SK-N-SH (cell line): ENCODE data around the gene TBC1D8.
"Not testable (repeated sequence)": the region's sequence is repeated elsewhere in the genome, so short reads cannot be mapped to it uniquely, and the experiment has no call there.

ENCODE experiments used
- CHD2 ChIP-seq: fragments of 150-350 bp; IDR thresholded peaks from 2 replicates; pipeline ENCODE4 v1.6.1; 2018; ENCODE audit warnings: low read length; ENCODE audit not compliant: partially characterized antibody
- EZH2phosphoT487 ChIP-seq: fragments of 200-600 bp; sonication (generic); IDR thresholded peaks from 2 replicates; pipeline ENCODE4 v1.6.1; 2017; ENCODE audit warnings: low read depth, mixed run types, mild to moderate bottlenecking, antibody characterized with exemption, moderate library complexity, borderline replicate concordance
- FOXJ3 ChIP-seq: sonication (generic); formaldehyde crosslinking; IDR thresholded peaks from 2 replicates; pipeline ENCODE4 v1.5.1; 2020; ENCODE audit warnings: mild to moderate bottlenecking, missing genetic modification reagents
- FOXM1 ChIP-seq: IDR thresholded peaks from 2 replicates; pipeline ENCODE4 v1.4.0; 2012; ENCODE audit warnings: low read depth, mild to moderate bottlenecking
- MXI1 ChIP-seq: IDR thresholded peaks from 2 replicates; pipeline ENCODE4 v1.6.1; 2012; ENCODE audit warnings: mild to moderate bottlenecking, low read depth, low read length, improper control_type of control experiment
- NRF1 ChIP-seq: IDR thresholded peaks from 2 replicates; pipeline ENCODE4 v1.6.1; 2012; ENCODE audit warnings: low read depth, mild to moderate bottlenecking, low read length
- POLR2AphosphoS5 ChIP-seq: IDR thresholded peaks from 2 replicates; pipeline ENCODE4 v1.6.1; 2012; ENCODE audit warnings: low read depth, low read length
- TEAD4 ChIP-seq: IDR thresholded peaks from 2 replicates; pipeline ENCODE4 v1.4.0; 2012; ENCODE audit warnings: mild to moderate bottlenecking, borderline replicate concordance; ENCODE audit not compliant: insufficient read depth
- TF ChIP-seq, protein P1 (sequence below): fragments of 200-600 bp; sonication (generic); IDR thresholded peaks from 2 replicates; pipeline ENCODE4 v1.6.1; 2017; ENCODE audit warnings: antibody characterized with exemption, mild to moderate bottlenecking, moderate library complexity
- TF ChIP-seq, protein P2 (sequence below): IDR thresholded peaks from 2 replicates; pipeline ENCODE4 v1.6.1; 2012; ENCODE audit warnings: mild to moderate bottlenecking, low read depth, low read length, moderate library complexity
- TF ChIP-seq, protein P3 (sequence below): IDR thresholded peaks from 2 replicates; pipeline ENCODE4; 2012
- TF ChIP-seq, protein P4 (sequence below): IDR thresholded peaks from 2 replicates; pipeline ENCODE4 v1.4.0; 2012; ENCODE audit warnings: low read depth, borderline replicate concordance

DNA sequence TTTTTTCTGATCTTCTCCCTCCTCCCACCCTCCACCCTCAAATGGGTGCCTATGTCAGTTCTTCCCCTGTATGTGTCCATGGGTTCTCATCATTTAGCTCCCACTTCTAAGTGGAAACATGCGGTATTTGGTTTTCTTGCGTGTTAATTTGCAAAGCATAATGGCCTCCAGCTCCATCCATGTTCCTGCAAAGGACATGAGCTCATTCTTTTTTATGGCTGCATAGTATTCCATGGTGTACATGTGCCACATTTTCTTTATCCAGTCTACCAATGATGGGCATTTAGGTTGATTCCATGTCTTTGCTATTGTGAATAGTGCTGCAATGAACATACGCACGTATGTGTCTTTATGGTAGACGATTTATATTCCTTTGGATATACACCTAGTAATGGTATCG, 100.3 kb downstream of the TBC1D8 start:
- not testable (repeated sequence) for TF ChIP-seq EZH2phosphoT487, MXI1, CHD2, NRF1, FOXM1, FOXJ3, POLR2AphosphoS5, TEAD4
- TF ChIP-seq, protein P1, sequence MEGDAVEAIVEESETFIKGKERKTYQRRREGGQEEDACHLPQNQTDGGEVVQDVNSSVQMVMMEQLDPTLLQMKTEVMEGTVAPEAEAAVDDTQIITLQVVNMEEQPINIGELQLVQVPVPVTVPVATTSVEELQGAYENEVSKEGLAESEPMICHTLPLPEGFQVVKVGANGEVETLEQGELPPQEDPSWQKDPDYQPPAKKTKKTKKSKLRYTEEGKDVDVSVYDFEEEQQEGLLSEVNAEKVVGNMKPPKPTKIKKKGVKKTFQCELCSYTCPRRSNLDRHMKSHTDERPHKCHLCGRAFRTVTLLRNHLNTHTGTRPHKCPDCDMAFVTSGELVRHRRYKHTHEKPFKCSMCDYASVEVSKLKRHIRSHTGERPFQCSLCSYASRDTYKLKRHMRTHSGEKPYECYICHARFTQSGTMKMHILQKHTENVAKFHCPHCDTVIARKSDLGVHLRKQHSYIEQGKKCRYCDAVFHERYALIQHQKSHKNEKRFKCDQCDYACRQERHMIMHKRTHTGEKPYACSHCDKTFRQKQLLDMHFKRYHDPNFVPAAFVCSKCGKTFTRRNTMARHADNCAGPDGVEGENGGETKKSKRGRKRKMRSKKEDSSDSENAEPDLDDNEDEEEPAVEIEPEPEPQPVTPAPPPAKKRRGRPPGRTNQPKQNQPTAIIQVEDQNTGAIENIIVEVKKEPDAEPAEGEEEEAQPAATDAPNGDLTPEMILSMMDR: not testable (repeated sequence)
- TF ChIP-seq, protein P2, sequence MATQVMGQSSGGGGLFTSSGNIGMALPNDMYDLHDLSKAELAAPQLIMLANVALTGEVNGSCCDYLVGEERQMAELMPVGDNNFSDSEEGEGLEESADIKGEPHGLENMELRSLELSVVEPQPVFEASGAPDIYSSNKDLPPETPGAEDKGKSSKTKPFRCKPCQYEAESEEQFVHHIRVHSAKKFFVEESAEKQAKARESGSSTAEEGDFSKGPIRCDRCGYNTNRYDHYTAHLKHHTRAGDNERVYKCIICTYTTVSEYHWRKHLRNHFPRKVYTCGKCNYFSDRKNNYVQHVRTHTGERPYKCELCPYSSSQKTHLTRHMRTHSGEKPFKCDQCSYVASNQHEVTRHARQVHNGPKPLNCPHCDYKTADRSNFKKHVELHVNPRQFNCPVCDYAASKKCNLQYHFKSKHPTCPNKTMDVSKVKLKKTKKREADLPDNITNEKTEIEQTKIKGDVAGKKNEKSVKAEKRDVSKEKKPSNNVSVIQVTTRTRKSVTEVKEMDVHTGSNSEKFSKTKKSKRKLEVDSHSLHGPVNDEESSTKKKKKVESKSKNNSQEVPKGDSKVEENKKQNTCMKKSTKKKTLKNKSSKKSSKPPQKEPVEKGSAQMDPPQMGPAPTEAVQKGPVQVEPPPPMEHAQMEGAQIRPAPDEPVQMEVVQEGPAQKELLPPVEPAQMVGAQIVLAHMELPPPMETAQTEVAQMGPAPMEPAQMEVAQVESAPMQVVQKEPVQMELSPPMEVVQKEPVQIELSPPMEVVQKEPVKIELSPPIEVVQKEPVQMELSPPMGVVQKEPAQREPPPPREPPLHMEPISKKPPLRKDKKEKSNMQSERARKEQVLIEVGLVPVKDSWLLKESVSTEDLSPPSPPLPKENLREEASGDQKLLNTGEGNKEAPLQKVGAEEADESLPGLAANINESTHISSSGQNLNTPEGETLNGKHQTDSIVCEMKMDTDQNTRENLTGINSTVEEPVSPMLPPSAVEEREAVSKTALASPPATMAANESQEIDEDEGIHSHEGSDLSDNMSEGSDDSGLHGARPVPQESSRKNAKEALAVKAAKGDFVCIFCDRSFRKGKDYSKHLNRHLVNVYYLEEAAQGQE: not testable (repeated sequence)
- TF ChIP-seq, protein P3, sequence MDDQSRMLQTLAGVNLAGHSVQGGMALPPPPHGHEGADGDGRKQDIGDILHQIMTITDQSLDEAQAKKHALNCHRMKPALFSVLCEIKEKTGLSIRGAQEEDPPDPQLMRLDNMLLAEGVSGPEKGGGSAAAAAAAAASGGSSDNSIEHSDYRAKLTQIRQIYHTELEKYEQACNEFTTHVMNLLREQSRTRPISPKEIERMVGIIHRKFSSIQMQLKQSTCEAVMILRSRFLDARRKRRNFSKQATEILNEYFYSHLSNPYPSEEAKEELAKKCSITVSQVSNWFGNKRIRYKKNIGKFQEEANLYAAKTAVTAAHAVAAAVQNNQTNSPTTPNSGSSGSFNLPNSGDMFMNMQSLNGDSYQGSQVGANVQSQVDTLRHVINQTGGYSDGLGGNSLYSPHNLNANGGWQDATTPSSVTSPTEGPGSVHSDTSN: not testable (repeated sequence)
- TF ChIP-seq, protein P4, sequence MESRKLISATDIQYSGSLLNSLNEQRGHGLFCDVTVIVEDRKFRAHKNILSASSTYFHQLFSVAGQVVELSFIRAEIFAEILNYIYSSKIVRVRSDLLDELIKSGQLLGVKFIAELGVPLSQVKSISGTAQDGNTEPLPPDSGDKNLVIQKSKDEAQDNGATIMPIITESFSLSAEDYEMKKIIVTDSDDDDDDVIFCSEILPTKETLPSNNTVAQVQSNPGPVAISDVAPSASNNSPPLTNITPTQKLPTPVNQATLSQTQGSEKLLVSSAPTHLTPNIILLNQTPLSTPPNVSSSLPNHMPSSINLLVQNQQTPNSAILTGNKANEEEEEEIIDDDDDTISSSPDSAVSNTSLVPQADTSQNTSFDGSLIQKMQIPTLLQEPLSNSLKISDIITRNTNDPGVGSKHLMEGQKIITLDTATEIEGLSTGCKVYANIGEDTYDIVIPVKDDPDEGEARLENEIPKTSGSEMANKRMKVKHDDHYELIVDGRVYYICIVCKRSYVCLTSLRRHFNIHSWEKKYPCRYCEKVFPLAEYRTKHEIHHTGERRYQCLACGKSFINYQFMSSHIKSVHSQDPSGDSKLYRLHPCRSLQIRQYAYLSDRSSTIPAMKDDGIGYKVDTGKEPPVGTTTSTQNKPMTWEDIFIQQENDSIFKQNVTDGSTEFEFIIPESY: not testable (repeated sequence)
